ENCODE results near the gene INPP4A. TPM values are rescaled to one million over a fixed set of nuclear protein-coding genes. Genes with fewer than 3 reads are reported as not detected.

The INPP4A gene
- total and polyA plus RNA-seq, 10 of the 15 experiments (the other 5 are each of a cell fraction or from before 2014, with no cell fraction given), result 4.7 to 62.3 (median 36.9) TPM

DNA sequence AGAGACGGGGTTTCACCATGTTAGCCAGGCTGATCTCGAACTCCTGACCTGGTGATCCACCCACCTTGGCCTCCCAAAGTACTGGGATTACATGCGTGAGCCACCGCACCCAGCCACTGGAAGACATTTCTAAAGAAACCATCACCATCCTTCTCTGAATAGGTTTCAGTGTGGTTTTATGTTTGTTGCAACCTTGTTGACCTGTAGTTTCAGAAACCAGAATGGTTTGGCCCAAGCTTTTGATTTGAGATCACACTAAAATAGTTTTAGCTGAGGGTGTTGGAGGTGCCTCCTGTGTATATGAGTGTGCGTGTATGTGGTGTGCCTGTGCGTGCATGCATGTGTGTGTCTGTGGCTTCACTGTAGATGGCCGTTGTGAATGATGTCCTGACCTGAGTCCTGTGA lies 26.2 kb downstream of the INPP4A start (continued):
- TF ChIP-seq, protein P1, sequence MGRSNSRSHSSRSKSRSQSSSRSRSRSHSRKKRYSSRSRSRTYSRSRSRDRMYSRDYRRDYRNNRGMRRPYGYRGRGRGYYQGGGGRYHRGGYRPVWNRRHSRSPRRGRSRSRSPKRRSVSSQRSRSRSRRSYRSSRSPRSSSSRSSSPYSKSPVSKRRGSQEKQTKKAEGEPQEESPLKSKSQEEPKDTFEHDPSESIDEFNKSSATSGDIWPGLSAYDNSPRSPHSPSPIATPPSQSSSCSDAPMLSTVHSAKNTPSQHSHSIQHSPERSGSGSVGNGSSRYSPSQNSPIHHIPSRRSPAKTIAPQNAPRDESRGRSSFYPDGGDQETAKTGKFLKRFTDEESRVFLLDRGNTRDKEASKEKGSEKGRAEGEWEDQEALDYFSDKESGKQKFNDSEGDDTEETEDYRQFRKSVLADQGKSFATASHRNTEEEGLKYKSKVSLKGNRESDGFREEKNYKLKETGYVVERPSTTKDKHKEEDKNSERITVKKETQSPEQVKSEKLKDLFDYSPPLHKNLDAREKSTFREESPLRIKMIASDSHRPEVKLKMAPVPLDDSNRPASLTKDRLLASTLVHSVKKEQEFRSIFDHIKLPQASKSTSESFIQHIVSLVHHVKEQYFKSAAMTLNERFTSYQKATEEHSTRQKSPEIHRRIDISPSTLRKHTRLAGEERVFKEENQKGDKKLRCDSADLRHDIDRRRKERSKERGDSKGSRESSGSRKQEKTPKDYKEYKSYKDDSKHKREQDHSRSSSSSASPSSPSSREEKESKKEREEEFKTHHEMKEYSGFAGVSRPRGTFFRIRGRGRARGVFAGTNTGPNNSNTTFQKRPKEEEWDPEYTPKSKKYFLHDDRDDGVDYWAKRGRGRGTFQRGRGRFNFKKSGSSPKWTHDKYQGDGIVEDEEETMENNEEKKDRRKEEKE (IDR thresholded peaks at IDR 0.05), result no peak
- TF ChIP-seq BACH1 (IDR thresholded peaks at IDR 0.05; ENCODE audit: borderline replicate concordance) (peak; percentile 62; the same call in 1 of the 2 replicates), ZBED1 (IDR thresholded peaks at IDR 0.05; ENCODE audit: borderline replicate concordance) (no peak; the same call in 1 of the 2 replicates), CBX3 (IDR thresholded peaks at IDR 0.05; ENCODE audit: borderline replicate concordance, low read depth) (no peak), IKZF2 (IDR thresholded peaks at IDR 0.05) (peak; percentile 80 to 83), CREM (IDR thresholded peaks at IDR 0.05; ENCODE audit: low read depth) (peak; percentile 81), POU2F2 (IDR thresholded peaks at IDR 0.05; ENCODE audit: borderline replicate concordance, low read depth, low read length) (peak; percentile 81; the same call in 2 of the 3 replicates), RB1 (IDR thresholded peaks at IDR 0.05; ENCODE audit: borderline replicate concordance) (no peak), ZZZ3 (IDR thresholded peaks at IDR 0.05; ENCODE audit: control insufficient read depth, insufficient read length, low read depth) (no peak), SMARCA5 (IDR thresholded peaks at IDR 0.05) (no peak), MTA3 (IDR thresholded peaks at IDR 0.05; ENCODE audit: borderline replicate concordance, low read length) (no peak), ZNF274 (IDR thresholded peaks at IDR 0.05; ENCODE audit: insufficient read depth, insufficient read length) (no peak), JUNB (IDR thresholded peaks at IDR 0.05) (peak; percentile 40), HDAC6 (IDR thresholded peaks at IDR 0.05; ENCODE audit: unreplicated experiment) (no peak), RCOR1 (conservative IDR thresholded peaks at IDR 0.05; ENCODE audit: low read depth, low read length) (no peak), MEF2A (IDR thresholded peaks at IDR 0.05; ENCODE audit: insufficient read depth, low read depth, low read length) (peak; percentile 53; the same call in 1 of the 2 replicates)
- TF ChIP-seq, protein P2, sequence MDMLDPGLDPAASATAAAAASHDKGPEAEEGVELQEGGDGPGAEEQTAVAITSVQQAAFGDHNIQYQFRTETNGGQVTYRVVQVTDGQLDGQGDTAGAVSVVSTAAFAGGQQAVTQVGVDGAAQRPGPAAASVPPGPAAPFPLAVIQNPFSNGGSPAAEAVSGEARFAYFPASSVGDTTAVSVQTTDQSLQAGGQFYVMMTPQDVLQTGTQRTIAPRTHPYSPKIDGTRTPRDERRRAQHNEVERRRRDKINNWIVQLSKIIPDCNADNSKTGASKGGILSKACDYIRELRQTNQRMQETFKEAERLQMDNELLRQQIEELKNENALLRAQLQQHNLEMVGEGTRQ (IDR thresholded peaks at IDR 0.05; ENCODE audit: borderline replicate concordance, low read depth, low read length), result no peak
- TF ChIP-seq, protein P3, sequence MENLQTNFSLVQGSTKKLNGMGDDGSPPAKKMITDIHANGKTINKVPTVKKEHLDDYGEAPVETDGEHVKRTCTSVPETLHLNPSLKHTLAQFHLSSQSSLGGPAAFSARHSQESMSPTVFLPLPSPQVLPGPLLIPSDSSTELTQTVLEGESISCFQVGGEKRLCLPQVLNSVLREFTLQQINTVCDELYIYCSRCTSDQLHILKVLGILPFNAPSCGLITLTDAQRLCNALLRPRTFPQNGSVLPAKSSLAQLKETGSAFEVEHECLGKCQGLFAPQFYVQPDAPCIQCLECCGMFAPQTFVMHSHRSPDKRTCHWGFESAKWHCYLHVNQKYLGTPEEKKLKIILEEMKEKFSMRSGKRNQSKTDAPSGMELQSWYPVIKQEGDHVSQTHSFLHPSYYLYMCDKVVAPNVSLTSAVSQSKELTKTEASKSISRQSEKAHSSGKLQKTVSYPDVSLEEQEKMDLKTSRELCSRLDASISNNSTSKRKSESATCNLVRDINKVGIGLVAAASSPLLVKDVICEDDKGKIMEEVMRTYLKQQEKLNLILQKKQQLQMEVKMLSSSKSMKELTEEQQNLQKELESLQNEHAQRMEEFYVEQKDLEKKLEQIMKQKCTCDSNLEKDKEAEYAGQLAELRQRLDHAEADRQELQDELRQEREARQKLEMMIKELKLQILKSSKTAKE (IDR thresholded peaks at IDR 0.05; ENCODE audit: low read depth, poor library complexity, severe bottlenecking), result peak; percentile 36
- TF ChIP-seq, protein P4, sequence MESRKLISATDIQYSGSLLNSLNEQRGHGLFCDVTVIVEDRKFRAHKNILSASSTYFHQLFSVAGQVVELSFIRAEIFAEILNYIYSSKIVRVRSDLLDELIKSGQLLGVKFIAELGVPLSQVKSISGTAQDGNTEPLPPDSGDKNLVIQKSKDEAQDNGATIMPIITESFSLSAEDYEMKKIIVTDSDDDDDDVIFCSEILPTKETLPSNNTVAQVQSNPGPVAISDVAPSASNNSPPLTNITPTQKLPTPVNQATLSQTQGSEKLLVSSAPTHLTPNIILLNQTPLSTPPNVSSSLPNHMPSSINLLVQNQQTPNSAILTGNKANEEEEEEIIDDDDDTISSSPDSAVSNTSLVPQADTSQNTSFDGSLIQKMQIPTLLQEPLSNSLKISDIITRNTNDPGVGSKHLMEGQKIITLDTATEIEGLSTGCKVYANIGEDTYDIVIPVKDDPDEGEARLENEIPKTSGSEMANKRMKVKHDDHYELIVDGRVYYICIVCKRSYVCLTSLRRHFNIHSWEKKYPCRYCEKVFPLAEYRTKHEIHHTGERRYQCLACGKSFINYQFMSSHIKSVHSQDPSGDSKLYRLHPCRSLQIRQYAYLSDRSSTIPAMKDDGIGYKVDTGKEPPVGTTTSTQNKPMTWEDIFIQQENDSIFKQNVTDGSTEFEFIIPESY (IDR thresholded peaks at IDR 0.05), result no peak; the same call in 1 of the 2 replicates
- TF ChIP-seq, protein P5, sequence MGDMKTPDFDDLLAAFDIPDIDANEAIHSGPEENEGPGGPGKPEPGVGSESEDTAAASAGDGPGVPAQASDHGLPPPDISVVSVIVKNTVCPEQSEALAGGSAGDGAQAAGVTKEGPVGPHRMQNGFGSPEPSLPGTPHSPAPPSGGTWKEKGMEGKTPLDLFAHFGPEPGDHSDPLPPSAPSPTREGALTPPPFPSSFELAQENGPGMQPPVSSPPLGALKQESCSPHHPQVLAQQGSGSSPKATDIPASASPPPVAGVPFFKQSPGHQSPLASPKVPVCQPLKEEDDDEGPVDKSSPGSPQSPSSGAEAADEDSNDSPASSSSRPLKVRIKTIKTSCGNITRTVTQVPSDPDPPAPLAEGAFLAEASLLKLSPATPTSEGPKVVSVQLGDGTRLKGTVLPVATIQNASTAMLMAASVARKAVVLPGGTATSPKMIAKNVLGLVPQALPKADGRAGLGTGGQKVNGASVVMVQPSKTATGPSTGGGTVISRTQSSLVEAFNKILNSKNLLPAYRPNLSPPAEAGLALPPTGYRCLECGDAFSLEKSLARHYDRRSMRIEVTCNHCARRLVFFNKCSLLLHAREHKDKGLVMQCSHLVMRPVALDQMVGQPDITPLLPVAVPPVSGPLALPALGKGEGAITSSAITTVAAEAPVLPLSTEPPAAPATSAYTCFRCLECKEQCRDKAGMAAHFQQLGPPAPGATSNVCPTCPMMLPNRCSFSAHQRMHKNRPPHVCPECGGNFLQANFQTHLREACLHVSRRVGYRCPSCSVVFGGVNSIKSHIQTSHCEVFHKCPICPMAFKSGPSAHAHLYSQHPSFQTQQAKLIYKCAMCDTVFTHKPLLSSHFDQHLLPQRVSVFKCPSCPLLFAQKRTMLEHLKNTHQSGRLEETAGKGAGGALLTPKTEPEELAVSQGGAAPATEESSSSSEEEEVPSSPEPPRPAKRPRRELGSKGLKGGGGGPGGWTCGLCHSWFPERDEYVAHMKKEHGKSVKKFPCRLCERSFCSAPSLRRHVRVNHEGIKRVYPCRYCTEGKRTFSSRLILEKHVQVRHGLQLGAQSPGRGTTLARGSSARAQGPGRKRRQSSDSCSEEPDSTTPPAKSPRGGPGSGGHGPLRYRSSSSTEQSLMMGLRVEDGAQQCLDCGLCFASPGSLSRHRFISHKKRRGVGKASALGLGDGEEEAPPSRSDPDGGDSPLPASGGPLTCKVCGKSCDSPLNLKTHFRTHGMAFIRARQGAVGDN (IDR thresholded peaks at IDR 0.05), result peak; percentile 79

All from GM12878 (cell line).